ENCODE results near the gene ZYX.
"Not testable (repeated sequence)": the region's sequence is repeated elsewhere in the genome, so short reads cannot be mapped to it uniquely, and the experiment has no call there.

Gene ZYX

DNA sequence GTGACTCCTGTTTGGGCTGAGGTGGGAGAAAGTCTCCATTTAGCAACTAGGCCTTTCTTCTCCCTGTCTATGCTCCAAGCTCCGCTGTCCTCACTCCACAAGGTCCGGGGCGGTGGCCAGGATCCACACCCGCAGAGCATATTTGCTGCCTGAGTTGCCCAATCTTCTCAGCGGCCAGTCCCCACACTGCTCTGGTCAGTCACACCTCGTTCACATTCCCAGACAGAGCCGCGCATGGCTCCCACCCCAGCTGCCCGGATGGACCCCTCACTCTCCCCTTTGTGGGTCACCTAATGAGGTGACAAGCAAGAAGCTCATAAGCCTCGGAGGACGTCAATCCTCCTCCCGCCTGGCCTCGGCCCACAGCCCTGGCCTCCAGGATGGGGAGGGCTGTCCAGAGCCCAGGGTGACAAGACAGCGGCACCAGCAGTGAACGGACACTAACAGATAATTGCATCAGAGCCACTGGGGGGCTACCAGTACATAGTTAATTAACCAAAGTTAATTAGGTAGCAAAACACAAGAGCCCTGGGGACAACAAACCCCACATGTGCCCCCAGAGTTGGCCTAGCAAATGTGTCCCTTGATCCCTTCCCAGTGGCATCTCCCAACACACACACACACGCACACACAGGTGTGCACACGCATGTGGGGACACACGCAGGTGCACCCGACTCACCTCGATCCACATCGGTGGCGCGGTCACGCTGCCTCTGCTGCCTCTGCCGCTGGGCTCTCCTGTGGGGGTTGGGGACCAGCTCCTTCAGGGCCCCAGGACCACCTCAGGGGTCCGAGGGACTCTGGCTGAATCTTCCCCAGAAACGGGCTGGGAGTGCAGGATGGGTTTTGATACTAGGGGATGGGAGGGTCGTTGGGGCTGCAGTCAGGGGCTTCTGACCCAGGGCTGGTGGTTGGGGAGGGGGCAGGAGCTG is 15.7 kb downstream of the ZYX start:
- no peak for DNase-seq

DNA sequence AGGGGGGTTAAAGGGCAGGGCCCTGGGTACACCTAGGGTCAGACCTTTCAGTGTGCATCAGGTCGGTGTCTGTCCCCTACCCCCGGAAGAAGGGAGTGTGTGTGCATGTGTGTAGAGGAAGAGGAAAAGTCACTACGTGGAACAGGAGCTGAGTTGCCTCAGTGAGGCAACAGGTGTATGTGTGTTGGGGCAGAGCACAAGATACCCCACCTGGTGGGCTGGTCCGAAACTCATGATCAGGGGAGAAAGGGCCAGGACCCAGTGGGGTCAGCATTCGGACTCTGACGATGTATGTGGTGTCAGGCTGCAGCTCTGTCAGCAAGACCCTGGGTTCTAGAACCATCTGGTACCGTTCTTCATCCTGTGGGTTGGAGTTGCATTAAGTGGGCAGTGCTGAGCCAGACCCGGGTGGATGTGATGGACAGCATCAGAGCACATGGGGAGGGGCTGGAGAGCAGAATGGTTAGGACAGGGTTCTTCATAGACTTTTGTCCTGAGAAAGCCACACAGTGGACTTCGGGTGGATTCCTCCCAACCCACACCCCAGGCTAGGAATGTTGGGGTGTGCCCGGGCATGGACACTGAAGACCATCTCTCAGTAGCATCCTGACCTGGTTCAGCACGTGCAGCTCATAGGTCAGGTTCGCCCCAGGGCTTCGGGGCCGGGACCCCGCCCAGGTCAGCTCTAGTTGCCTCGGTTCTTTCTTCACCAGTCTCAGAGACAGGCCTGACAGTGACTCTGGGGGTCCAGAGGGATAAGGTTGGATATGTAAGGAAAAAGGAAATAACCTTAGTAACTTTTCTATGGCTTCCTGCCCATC is 16.8 kb downstream of the ZYX start:
- no peak for DNase-seq

GRCh38 chr7:143398616-143399015 is 17.5 kb downstream of the ZYX start:
- DNase-seq, result no peak

GRCh38 chr7:143399151-143399550 is 18.0 kb downstream of the ZYX start:
- no peak for DNase-seq

DNA sequence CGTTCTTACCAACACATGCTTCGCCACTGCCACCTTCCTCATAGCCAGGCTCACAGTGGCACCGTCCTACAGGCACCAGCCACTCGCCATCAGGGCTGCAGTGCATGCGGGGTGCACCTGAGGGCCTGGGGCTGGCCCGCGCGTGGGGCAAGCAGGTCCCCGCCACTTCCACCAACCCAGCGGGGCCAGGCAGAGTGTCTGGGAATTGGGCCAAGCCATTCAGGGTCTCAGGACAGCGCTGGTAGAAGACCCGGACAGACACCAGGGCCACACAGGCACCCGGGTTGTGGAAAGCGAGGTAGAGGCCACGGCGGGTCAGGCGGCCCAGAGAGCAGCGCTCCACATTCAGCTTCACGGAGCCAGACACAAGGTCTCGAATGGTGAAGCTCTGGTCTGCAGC is 18.5 kb downstream of the ZYX start:
- no peak for DNase-seq

- DNase-seq, result no peak
Measured at GRCh38 chr7:143401265-143401664, 20.1 kb downstream of the ZYX start.

- not testable (repeated sequence) for DNase-seq
Measured at GRCh38 chr7:143402233-143402632, 21.1 kb downstream of the ZYX start.

GRCh38 chr7:143405173-143406001 is 24.2 kb downstream of the ZYX start:
- no peak for DNase-seq

- DNase-seq, result no peak
Measured at GRCh38 chr7:143406002-143406357, 24.8 kb downstream of the ZYX start.

DNA sequence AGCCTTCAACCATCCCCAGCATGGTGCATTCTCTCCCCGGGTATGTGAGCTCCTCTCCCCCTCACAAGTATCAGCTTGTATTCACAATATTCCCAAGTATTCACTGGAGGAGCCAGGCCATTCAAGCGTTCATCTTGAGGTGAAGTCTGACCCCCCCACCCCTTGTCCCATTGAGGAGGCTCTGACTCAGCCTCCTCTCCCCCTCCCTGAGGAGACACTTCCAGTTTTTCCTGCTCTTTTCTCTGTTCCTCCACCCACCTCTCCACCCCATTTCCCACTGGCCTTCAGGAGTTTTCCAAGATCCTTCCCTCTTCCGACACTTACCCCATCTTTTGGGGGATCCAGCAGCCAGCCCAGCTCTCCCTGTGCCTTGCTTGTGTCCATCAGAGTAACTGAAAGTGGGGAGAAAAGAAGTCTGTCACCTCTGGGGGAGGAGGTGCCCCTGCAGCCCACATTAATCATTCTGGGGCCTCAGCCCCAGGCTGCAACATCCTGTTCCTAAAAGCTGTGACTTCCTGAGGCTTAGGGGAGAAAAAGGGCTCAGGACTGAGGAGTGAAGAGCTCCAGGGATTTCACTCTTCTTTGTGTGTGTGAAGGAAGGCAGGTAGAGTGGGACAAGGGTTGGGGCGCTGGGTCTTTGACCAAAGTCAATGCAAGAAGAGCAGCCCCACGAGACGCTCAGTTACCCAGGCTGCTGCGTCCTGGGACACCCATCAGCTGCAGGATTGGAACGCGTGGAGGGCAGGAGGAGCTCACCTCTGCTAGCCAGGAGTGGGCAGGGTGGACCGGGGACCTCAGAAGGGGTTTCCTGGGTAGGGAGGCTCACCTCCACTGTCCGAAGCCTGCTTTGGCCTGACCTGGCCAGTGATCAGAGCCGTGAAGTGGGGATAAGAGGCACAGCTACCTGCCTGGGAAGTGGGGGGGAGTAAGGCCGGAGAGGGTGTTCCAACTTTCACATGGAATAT is 26.4 kb downstream of the ZYX start:
- DNase-seq, result peak; percentile 28

DNA sequence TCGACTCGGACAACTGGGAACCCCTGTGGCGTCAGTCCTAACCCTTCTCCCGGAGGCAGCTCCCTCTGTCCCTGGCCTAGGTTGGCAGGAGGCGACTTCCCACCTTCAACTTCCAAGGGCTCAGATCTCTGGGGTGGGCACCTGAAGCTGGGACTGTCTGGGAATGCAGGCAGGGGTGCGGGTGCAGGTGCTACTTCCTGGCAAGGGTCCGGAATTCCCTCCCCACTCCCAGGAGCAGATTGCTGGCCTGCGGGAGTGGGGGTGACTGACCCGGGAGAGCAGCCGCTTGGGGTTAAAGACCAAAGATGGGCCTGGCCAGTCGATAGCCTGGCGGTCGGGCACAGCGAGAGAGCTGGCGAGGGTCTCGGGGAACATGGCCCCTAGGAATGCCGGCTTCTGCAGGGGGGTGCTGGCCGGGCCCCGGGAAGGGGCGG is 27.1 kb downstream of the ZYX start:
- DNase-seq, result no peak

DNA sequence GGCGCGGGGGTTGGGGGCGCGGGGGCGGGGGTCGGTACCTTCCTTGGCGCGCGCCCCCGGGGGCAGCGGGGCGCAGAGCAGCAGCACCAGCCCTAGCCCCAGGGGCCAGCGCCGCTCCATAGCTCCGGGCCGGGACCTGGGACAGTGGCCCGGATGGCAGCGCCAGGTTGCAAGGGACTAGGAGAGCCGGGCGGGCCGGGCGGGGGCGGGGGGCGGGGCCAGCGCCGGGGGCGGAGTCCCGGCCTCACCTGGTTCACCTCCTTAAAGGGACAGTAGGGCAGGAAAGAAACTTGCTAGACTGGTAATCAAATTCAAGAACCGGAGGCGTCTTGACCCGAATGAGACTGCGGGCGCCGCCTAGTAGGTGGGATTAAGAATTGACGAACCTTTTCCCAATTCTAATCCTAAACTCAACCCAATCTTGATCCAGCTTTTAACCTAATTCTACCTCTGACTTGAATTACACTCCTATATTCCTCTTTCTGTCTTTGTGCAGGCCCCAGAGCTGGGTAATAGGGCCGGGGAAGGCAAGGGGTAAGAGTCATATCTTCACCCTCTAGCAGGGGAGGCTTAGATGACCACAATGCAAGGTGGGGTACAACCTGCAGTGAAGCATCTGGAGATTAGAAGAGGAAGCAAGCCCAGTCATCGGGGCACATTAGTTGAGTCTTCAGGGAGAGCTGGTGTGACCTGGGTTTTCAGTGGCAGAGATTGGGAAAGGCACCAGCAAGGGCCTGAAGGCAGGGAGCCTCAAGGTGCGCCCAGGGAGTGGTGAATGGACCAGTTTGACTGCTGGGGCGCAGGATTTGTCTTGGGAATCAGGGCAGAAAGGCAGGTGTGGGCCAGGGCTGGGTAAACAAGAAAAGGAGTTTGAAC is 27.8 kb downstream of the ZYX start, which contains the start of gene EPHA1:
Gene EPHA1, minus strand, starts transcription at position 171 of the 876 bp plus-strand sequence. Its CDS starts 51 bp downstream, at position 120.
- peak; percentile 38 for DNase-seq

GRCh38 chr7:143410521-143411004 is 29.4 kb downstream of the ZYX start:
- DNase-seq, result no peak

DNA sequence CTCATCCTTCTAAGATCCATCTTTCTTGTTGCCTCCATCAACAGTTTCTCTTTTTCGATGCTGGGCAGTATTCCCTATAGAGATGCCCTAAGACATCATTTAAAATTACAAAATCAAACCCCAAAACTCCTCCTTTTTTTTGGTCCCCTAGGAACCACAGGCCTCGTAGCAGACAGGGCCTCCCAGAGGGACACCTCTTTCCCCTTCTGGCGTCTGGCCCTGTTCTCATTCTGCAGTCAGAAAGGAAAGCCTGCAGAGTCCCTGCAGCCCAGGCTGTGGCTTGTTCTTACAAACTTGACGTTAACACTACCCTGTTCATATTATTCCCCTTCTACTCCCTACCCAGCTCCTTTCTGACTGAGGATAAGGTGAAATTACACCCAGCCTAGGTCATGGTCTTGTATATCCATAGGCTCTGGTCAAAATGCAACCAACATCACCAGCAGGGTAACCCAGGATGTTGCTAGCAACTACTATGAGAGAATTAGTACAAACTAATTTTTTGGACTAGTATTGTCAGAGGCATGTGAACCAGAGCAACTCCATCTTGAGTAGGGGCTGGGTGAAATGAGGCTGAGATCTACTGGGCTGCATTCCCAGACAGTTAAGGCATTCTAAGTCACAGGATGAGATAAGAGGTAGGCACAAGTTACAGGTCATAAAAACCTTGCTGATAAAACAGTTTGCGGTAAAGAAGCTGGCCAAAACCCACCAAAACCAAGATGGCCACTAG is 31.0 kb downstream of the ZYX start:
- DNase-seq, result no peak

- no peak for DNase-seq
Measured at GRCh38 chr7:143413123-143413522, 32.0 kb downstream of the ZYX start.

GRCh38 chr7:143415209-143415608 is 34.1 kb downstream of the ZYX start:
- not testable (repeated sequence) for DNase-seq

GRCh38 chr7:143415742-143416397 is 34.7 kb downstream of the ZYX start:
- no peak for DNase-seq

- DNase-seq, result no peak
Measured at GRCh38 chr7:143416565-143417149, 35.5 kb downstream of the ZYX start.

Measured in T-helper 9 cell (primary cell).